GM06990 (cell line): ENCODE measurements around the gene CLTB.
A peak's percentile ranks its signal among the peaks of the same experiment; 100 is the strongest.

ENCODE experiments used
- DNase-seq: peaks from one replicate; pipeline ENCODE4 v3.0.0-alpha.2; 2011; ENCODE audit not compliant: insufficient read length; ENCODE audit errors: extremely low read depth
- H3K27me3 ChIP-seq: replicated peaks from 2 replicates; pipeline ENCODE4 v1.6.0; 2011; ENCODE audit warnings: low read length; ENCODE audit not compliant: control insufficient read depth, insufficient read depth
- H3K36me3 ChIP-seq: 2 replicates; pipeline ENCODE4 v1.5.1; 2011; ENCODE audit warnings: low read length; ENCODE audit not compliant: control insufficient read depth, insufficient read depth
- H3K4me3 ChIP-seq: replicated peaks from 2 replicates; pipeline ENCODE4 v1.5.1; 2011; ENCODE audit warnings: low read depth, mild to moderate bottlenecking, control low read depth, low read length
- CTCF ChIP-seq: IDR thresholded peaks from 2 replicates; pipeline ENCODE4 v1.5.1; 2011; ENCODE audit warnings: low read length, control low read depth, mild to moderate bottlenecking, inconsistent platforms; ENCODE audit not compliant: insufficient read depth, poor library complexity, severe bottlenecking

The CLTB gene

GRCh38 chr5:176450077-176450476 lies 33.7 kb upstream of the CLTB start:
- no peak for TF ChIP-seq CTCF
- no peak overlapping the region for H3K4me3 ChIP-seq
- DNase-seq, result no peak
- no peaks in the 10 kb centered on the region for H3K27me3 ChIP-seq
- H3K36me3 ChIP-seq, result peaks cover 2% of the 10 kb centered on the region

- no peaks in the 10 kb centered on the region for H3K36me3 ChIP-seq
- peak; percentile 99 for DNase-seq
- peak within 1 kb of the TSS; percentile 98 for H3K4me3 ChIP-seq
- H3K27me3 ChIP-seq, result no peaks in the 10 kb centered on the region
- TF ChIP-seq CTCF, result peak; percentile 81
Measured at GRCh38 chr5:176447978-176448608, 31.8 kb upstream of the CLTB start, which contains the start of gene FAF2. Gene FAF2, plus strand, starts transcription at chr5:176448385. Its CDS starts 23 bp downstream, at chr5:176448408.

GRCh38 chr5:176447591-176447977 lies 31.2 kb upstream of the CLTB start:
- peak overlapping the region; percentile 69 for H3K4me3 ChIP-seq
- DNase-seq, result no peak
- H3K27me3 ChIP-seq, result no peaks in the 10 kb centered on the region
- no peaks in the 10 kb centered on the region for H3K36me3 ChIP-seq
- no peak for TF ChIP-seq CTCF

GRCh38 chr5:176446884-176447590 lies 30.7 kb upstream of the CLTB start:
- H3K27me3 ChIP-seq, result no peaks in the 10 kb centered on the region
- H3K36me3 ChIP-seq, result no peaks in the 10 kb centered on the region
- TF ChIP-seq CTCF, result no peak
- H3K4me3 ChIP-seq, result peak overlapping the region; percentile 69
- DNase-seq, result no peak

- Histone ChIP-seq H3K36me3 (no peaks in the 10 kb centered on the region), H3K27me3 (no peaks in the 10 kb centered on the region), H3K4me3 (no peak overlapping the region)
- TF ChIP-seq CTCF, result no peak
- no peak for DNase-seq
Measured at GRCh38 chr5:176446028-176446665, 29.8 kb upstream of the CLTB start.
